Skeletal muscle cell (primary cell): ENCODE measurements around the gene SKIDA1.
A peak's percentile ranks its signal among the peaks of the same experiment; 100 is the strongest.

Source experiments
- DNase-seq: peaks from one replicate; pipeline ENCODE4 v3.0.0-alpha.2; 2010; ENCODE audit warnings: low read depth
- H3K4me3 ChIP-seq: 2 replicates; pipeline ENCODE4 v1.5.1; 2011; ENCODE audit warnings: low read depth, mild to moderate bottlenecking, control low read depth, low read length, moderate library complexity

The SKIDA1 gene

GRCh38 chr10:21507150-21507549, 18.3 kb downstream of the SKIDA1 start:
- H3K4me3 ChIP-seq: no peak overlapping the region
- DNase-seq: no peak

GRCh38 chr10:21506351-21506750, 19.1 kb downstream of the SKIDA1 start:
- no peak overlapping the region for H3K4me3 ChIP-seq
- no peak for DNase-seq

- no peak for DNase-seq
- H3K4me3 ChIP-seq: no peak overlapping the region
These were observed 19.7 kb downstream of the SKIDA1 start for GRCh38 chr10:21505711-21506278.

GRCh38 chr10:21503542-21503941, 21.9 kb downstream of the SKIDA1 start:
- H3K4me3 ChIP-seq: no peak overlapping the region
- no peak for DNase-seq

GRCh38 chr10:21502348-21502740, 23.1 kb downstream of the SKIDA1 start:
- no peak for DNase-seq
- no peak overlapping the region for H3K4me3 ChIP-seq

GRCh38 chr10:21501731-21502347, 23.6 kb downstream of the SKIDA1 start:
- no peak overlapping the region for H3K4me3 ChIP-seq
- no peak for DNase-seq

- H3K4me3 ChIP-seq: no peak overlapping the region
- DNase-seq: no peak
These were observed 24.4 kb downstream of the SKIDA1 start for GRCh38 chr10:21501091-21501490.

GRCh38 chr10:21500578-21500910, 24.9 kb downstream of the SKIDA1 start:
- no peak for DNase-seq
- H3K4me3 ChIP-seq: no peak overlapping the region

- no peak for DNase-seq
These were observed 25.5 kb downstream of the SKIDA1 start for GRCh38 chr10:21499701-21500577.

GRCh38 chr10:21498986-21499385, 26.5 kb downstream of the SKIDA1 start:
- no peak for DNase-seq
- H3K4me3 ChIP-seq: no peak overlapping the region

More at GRCh38 chr10:21499701-21500577, 25.5 kb downstream of the SKIDA1 start:
- no peak overlapping the region for H3K4me3 ChIP-seq

- no peak overlapping the region for H3K4me3 ChIP-seq
- no peak for DNase-seq
These were observed 27.1 kb downstream of the SKIDA1 start for GRCh38 chr10:21498377-21498776.

GRCh38 chr10:21497177-21497807, 28.2 kb downstream of the SKIDA1 start:
- no peak for DNase-seq
- H3K4me3 ChIP-seq: peak overlapping the region; percentile 86

GRCh38 chr10:21496343-21497176, 28.9 kb downstream of the SKIDA1 start:
- peak overlapping the region; percentile 86 for H3K4me3 ChIP-seq
- DNase-seq: no peak

GRCh38 chr10:21495752-21496342, 29.6 kb downstream of the SKIDA1 start:
- DNase-seq: peak; percentile 48
- H3K4me3 ChIP-seq: peak overlapping the region; percentile 86

- peak overlapping the region; percentile 86 for H3K4me3 ChIP-seq
- DNase-seq: no peak
These were observed 30.3 kb downstream of the SKIDA1 start for GRCh38 chr10:21495002-21495751.

- peak overlapping the region; percentile 86 for H3K4me3 ChIP-seq
- DNase-seq: no peak
These were observed 31.1 kb downstream of the SKIDA1 start for GRCh38 chr10:21494191-21495001.

GRCh38 chr10:21493784-21494183, 31.7 kb downstream of the SKIDA1 start:
- no peak for DNase-seq
- no peak overlapping the region for H3K4me3 ChIP-seq

GRCh38 chr10:21492421-21492820, 33.1 kb downstream of the SKIDA1 start:
- H3K4me3 ChIP-seq: no peak overlapping the region
- no peak for DNase-seq
